Measurements from ENCODE around the gene FKBP1A. TPM values are rescaled to one million over a fixed set of nuclear protein-coding genes. Genes with fewer than 3 reads are reported as not detected.
A peak's percentile ranks its signal among the peaks of the same experiment; 100 is the strongest.

The FKBP1A gene
- total RNA-seq, 1 donor from 2014 or later: 952 TPM

- Mint-ChIP-seq H3K9me3 (ENCODE audit: unreplicated experiment) (no peaks in the 10 kb centered on the region), H3K4me1 (ENCODE audit: unreplicated experiment) (peaks cover 79% of the 10 kb centered on the region), H3K27ac (ENCODE audit: unreplicated experiment) (peak overlapping the region; percentile 79), H3K4me3 (ENCODE audit: unreplicated experiment) (peak overlapping the region; percentile 97), H3K27me3 (ENCODE audit: unreplicated experiment) (peaks cover 15% of the 10 kb centered on the region), H3K36me3 (ENCODE audit: low read depth, unreplicated experiment) (peaks cover 47% of the 10 kb centered on the region)
- no peak for TF ChIP-seq CTCF (IDR thresholded peaks at IDR 0.05; ENCODE audit: unreplicated experiment)
- DNase-seq (ENCODE audit: low spot score): no peak
Measured at GRCh38 chr20:1388741-1389483, 3.9 kb downstream of the FKBP1A start.

DNA sequence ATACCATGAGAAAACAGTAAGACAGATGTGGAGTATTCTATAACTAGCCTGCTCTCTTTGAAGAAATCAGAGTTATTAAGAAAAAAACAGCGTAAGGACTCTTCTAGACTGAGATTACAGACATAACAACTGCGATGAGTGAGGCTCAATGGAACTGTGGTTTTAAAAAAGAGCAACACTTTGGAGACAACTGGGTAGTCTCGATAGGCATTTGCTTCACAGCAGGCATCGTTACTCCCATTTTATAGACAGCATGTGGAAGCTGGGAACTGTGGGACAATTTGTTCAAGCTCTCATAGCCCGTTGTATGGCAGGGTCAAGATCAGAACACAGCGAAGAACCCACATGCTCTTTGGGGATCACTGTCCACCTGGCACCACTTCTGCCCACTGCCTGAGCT, 4.6 kb downstream of the FKBP1A start:
- no peak for TF ChIP-seq CTCF (IDR thresholded peaks at IDR 0.05; ENCODE audit: unreplicated experiment)
- no peak for DNase-seq (ENCODE audit: low spot score)
- peaks cover 14% of the 10 kb centered on the region for H3K27me3 Mint-ChIP-seq (ENCODE audit: unreplicated experiment)
- peaks cover 78% of the 10 kb centered on the region for H3K4me1 Mint-ChIP-seq (ENCODE audit: unreplicated experiment)
- H3K4me3 Mint-ChIP-seq (ENCODE audit: unreplicated experiment): peak overlapping the region; percentile 72
- H3K36me3 Mint-ChIP-seq (ENCODE audit: low read depth, unreplicated experiment): peaks cover 42% of the 10 kb centered on the region
- H3K9me3 Mint-ChIP-seq (ENCODE audit: unreplicated experiment): no peaks in the 10 kb centered on the region
- peak overlapping the region; percentile 57 for H3K27ac Mint-ChIP-seq (ENCODE audit: unreplicated experiment)

- H3K4me3 Mint-ChIP-seq (ENCODE audit: unreplicated experiment): peak overlapping the region; percentile 11
- H3K27me3 Mint-ChIP-seq (ENCODE audit: unreplicated experiment): peaks cover 7% of the 10 kb centered on the region
- peaks cover 89% of the 10 kb centered on the region for H3K4me1 Mint-ChIP-seq (ENCODE audit: unreplicated experiment)
- no peaks in the 10 kb centered on the region for H3K9me3 Mint-ChIP-seq (ENCODE audit: unreplicated experiment)
- DNase-seq (ENCODE audit: low spot score): no peak
- H3K36me3 Mint-ChIP-seq (ENCODE audit: low read depth, unreplicated experiment): peaks cover 41% of the 10 kb centered on the region
- H3K27ac Mint-ChIP-seq (ENCODE audit: unreplicated experiment): peak overlapping the region; percentile 26
- no peak for TF ChIP-seq CTCF (IDR thresholded peaks at IDR 0.05; ENCODE audit: unreplicated experiment)
Measured at GRCh38 chr20:1386323-1386722, 6.5 kb downstream of the FKBP1A start.

DNA sequence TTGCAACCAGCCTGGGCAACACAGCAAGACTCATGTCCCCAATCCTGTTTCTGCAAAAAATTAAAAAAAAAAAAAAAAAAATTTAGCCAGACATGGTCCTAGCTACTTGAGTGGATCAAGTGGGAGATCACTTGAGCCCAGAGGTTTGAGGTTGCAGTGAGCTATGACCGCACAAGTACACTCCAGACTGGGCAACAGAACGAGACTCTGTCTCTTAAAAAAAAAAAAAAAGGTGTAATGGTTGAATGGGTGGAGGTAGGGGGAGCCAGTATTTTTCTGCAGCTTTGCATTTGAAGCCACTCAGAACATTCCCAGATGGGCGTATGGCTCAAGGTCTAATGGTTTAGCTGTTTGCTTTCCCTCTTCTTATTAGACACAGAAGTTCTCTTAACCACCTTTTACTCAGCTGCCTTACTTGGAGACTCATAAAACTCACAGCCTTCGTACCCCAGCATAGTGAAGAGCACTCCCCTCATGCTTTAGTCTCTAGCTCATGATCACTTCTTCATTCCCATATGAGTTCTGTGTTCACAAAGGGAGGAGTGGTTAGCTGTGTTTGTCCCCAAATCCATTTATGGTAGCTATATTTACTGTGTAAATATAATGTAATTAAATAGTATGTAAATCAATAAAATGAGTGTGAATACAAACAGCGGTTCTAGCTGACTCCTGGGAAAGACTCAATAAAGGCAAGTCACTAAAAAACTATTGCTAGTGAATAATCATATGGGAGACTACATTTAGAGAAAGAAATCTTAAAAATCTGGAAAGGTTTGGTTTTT, 9.0 kb downstream of the FKBP1A start:
- Mint-ChIP-seq H3K4me1 (ENCODE audit: unreplicated experiment) (peaks cover 91% of the 10 kb centered on the region), H3K27me3 (ENCODE audit: unreplicated experiment) (peaks cover 1% of the 10 kb centered on the region), H3K9me3 (ENCODE audit: unreplicated experiment) (no peaks in the 10 kb centered on the region), H3K36me3 (ENCODE audit: low read depth, unreplicated experiment) (peaks cover 31% of the 10 kb centered on the region), H3K4me3 (ENCODE audit: unreplicated experiment) (no peak overlapping the region), H3K27ac (ENCODE audit: unreplicated experiment) (peak overlapping the region; percentile 20)
- DNase-seq (ENCODE audit: low spot score): no peak
- no peak for TF ChIP-seq CTCF (IDR thresholded peaks at IDR 0.05; ENCODE audit: unreplicated experiment)

GRCh38 chr20:1382670-1383069, 10.2 kb downstream of the FKBP1A start:
- H3K9me3 Mint-ChIP-seq (ENCODE audit: unreplicated experiment): no peaks in the 10 kb centered on the region
- peaks cover 91% of the 10 kb centered on the region for H3K4me1 Mint-ChIP-seq (ENCODE audit: unreplicated experiment)
- peaks cover 21% of the 10 kb centered on the region for H3K36me3 Mint-ChIP-seq (ENCODE audit: low read depth, unreplicated experiment)
- no peaks in the 10 kb centered on the region for H3K27me3 Mint-ChIP-seq (ENCODE audit: unreplicated experiment)
- no peak for DNase-seq (ENCODE audit: low spot score)
- H3K27ac Mint-ChIP-seq (ENCODE audit: unreplicated experiment): no peak overlapping the region
- peak overlapping the region; percentile 44 for H3K4me3 Mint-ChIP-seq (ENCODE audit: unreplicated experiment)
- TF ChIP-seq CTCF (IDR thresholded peaks at IDR 0.05; ENCODE audit: unreplicated experiment): no peak
